ENCODE results near the gene SLC9B2.

The SLC9B2 gene, protein sequence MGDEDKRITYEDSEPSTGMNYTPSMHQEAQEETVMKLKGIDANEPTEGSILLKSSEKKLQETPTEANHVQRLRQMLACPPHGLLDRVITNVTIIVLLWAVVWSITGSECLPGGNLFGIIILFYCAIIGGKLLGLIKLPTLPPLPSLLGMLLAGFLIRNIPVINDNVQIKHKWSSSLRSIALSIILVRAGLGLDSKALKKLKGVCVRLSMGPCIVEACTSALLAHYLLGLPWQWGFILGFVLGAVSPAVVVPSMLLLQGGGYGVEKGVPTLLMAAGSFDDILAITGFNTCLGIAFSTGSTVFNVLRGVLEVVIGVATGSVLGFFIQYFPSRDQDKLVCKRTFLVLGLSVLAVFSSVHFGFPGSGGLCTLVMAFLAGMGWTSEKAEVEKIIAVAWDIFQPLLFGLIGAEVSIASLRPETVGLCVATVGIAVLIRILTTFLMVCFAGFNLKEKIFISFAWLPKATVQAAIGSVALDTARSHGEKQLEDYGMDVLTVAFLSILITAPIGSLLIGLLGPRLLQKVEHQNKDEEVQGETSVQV

DNA sequence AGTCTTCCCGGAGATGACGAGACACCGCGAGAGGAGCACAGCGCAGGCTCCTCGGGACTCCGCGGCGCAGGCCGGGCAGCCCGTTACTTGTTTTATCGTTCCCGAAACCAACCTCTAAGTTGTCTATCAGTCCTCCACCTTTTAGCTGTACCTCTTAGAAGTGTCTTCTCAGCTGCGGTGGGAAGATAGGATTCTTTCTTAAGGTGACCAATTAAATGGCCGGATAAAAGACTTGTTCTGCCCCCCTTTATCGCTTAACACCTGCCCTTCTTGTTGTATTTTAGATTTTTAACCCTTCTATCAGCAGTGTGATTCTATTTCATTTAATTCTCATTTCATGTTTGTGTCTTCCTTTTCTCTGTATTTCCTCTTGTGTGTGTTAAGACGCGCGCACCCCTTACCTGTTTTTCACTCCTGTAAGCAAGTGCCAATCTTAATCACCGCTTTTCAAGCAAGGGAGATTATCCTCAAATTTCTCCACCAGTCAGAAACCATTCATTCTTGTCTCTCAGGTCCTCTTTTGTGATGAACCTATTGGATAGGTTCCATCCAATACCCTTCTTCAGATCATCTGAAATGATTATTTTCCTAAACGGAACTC, at the start of gene SLC9B2:
SLC9B2 (minus strand) TSS at position 15 of the 601 bp plus-strand sequence. CDS start 9,211 bp downstream, outside the sequence.
- DNase-seq (ENCODE audit: low read depth in 2 of 2) = peak in 1 of 2 donors; percentile 21

DNA sequence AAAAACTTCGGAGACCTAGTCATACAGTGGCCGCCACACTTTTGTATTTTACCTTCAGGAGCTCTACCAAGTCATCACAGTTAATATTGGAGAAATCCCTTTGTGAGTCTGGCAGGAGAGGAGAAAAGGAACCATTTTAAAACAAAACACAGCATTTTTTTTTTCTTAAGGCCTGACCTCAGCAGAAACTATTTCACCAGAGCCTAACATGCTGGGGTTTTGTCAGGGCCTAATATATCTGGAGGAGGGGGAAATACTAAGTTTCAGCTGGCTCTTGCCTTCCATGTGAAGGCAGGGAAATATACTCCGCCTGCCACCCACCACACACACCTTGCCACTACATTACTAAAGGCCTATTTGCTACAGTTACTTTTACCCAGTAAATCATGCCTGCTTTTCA, 49.6 kb upstream of the SLC9B2 start:
- DNase-seq (ENCODE audit: low read depth in 2 of 2) = no peak

DNA sequence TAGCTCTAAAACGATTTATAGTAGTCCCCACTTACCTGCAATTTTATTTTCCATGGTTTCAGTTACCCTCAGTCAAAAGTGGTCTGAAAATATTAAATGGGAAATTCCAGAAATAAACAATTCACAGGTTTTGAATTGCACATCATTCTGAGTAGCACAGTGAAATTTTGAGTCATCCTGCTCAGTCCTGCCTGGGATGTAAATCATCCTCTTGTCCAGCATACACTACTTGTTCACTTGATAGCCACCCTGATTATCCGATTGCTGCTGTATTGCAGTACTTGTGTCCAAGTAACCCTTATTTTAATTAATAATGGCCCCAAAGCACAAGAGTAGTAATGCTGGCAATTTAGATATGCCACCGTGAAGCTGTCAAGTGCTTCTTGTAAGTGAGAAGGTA, 46.6 kb upstream of the SLC9B2 start:
- no peak for DNase-seq (ENCODE audit: low read depth in 2 of 2)

DNA sequence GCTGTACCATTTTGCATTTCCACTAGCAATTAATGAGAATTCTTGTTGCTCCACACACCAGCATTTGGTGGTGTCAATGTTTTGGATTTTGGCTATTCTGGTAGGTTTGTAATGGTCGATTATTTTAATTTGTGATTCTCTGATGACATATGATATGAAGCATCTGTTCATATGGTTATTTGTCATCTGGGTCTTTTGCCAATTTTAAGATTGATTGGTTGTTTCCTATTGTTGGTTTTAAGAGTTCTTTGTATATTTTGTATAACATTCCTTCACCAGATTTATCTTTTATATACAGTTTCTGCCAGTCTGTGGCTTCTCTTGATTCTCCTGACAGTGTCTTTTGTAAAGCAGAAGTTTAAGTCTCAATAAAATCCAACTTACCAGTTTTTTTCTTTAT, 41.6 kb upstream of the SLC9B2 start:
- no peak for DNase-seq (ENCODE audit: low read depth in 2 of 2)

DNA sequence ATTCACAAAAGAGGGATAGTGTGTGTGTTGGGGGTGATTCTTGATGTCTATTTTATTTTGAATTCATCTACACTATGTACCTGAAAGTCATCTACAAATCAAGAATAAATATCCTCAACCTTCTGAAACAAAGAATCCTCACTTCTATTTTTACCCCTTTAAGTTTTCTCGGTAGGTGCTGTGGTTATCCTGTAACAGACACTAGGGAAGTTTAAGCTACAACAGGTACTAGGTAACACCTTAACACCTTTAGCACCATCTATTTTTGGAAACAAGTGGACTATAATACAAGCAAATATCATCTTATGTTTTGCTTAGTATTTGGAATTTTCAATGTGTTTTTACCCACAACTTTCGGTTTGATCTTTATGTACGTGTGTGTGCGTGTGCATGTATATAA, 35.0 kb upstream of the SLC9B2 start:
- DNase-seq (ENCODE audit: low read depth in 2 of 2) = no peak

DNA sequence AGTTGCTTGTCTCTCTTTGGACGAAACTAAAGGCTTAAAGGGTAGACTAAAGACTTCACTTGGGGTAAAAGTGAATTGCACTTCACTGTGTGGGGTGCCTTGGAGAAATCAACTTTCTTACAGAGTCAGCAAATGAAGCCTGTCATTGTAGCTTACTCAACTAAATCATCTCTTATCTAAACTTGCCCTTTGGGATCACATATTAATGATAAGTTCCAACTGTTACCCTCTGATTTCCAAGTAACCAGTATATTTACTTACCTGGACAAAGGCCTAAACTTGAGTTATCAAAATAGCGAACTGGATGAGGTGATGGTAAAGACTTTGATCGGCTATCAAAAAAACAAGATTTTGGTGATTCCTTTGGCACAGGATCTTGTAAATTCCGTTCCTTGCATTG, 32.0 kb upstream of the SLC9B2 start:
- DNase-seq (ENCODE audit: low read depth in 2 of 2) = no peak

DNA sequence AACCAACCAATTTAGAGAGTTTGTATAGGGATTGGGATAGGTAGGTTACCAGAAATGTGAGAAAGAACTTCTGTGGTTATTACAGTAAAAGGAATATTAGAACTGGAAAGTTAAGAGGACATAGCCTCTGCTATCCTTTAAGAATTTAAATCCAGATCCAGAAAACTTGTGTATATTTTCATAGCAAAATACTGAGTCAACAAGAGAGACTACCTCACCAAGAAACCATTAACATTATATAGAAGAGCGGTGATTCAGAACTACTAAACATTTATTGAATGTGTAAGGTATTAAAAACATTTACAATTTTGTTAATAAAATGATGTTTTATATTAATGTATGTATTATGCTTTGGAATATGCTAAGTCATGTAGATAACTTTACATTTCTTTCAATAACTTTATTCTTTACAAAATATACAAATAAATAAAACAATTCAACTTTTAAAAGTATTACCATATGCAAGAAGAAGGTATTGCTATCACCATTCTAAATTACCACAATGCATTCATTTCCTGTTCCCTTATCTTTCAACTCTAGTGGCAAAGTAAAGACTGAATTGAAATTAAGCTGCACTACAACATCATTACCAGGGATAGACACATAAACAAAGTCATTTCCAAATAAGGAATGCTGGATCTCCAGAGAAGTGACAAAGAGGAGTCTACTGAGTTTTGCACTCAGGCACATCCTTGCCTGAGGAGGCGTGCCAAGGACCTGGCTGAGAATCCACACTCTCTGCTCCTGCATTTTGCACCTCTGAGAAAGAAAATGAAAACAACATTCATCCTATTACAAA, 29.2 kb upstream of the SLC9B2 start:
- DNase-seq (ENCODE audit: low read depth in 2 of 2) = no peak

DNA sequence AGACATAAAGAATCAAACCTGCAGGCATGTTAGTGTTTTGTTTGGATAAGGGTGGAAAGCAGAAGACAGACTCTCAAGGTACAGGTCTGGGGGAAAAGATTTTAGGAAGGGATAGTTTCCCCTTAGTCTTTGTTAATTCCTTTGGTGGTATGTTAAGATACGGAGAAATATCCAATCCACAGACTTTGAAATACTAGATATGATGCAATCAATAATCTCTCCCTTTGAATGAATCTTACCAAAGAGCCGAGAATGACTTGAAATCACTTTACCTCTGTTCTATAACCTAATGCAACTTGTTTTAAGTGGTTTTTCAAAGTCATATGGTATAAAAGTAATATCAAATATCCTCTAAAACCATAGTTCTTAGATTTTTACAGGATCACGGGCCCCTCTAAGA, 28.3 kb upstream of the SLC9B2 start:
- DNase-seq (ENCODE audit: low read depth in 2 of 2) = no peak

DNA sequence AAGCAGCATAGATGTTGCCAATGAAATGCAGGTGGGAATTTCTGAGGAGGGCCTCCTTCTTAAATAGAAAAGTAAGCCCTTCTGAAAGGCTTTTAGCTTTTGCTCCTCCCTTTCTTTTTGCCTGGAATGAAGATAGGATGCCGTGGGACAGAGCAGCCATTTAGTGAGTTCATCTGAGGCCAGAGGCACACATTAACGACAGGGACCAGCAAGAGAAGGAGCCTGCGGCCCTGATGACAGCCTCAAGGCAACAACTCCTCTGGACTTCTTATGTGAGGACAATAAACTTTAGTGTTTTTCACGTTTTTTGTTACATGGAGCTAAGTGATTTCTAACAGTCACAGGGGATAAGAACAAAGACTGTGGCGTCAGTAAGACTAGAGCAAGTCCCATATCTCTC, 24.1 kb upstream of the SLC9B2 start:
- DNase-seq (ENCODE audit: low read depth in 2 of 2) = no peak

DNA sequence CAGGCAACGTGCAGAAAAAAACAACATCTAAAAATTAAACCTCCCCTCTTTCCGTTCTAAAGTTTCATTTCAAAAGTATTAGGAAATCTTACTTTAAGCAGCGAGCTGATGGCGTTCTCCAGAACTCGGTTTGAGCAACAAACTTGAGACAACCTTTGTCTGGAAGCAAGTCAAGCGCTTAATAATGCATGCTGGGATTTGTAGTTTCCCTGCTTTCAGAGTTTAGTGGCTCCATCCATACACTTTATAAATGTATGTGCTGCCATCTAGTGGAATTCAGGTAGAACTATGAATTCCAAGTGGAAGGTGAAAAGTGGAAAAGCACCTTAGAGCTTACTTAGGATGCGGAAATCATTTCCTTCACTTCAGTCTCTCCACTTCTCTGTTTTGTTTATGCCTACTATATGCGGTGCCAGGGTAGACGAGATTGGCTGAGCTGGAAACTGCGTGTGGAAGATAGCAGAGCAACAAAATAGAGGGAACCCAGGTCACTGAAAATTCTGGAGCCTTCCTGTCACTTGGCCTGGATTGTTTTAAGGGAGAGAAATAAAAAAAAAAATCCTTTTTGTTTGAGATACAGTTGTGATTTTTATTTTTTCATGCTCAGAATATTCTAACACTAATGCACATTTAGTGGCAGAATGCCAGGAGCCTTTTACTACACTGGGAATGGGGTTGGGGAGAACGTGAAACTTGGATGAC, 23.3 kb upstream of the SLC9B2 start, which contains the start of gene BDH2:
BDH2 (minus strand) TSS at position 144 of the 702 bp plus-strand sequence. CDS start 3,580 bp downstream, outside the sequence.
- peak in 1 of 2 donors; percentile 12 for DNase-seq (ENCODE audit: low read depth in 2 of 2)

DNA sequence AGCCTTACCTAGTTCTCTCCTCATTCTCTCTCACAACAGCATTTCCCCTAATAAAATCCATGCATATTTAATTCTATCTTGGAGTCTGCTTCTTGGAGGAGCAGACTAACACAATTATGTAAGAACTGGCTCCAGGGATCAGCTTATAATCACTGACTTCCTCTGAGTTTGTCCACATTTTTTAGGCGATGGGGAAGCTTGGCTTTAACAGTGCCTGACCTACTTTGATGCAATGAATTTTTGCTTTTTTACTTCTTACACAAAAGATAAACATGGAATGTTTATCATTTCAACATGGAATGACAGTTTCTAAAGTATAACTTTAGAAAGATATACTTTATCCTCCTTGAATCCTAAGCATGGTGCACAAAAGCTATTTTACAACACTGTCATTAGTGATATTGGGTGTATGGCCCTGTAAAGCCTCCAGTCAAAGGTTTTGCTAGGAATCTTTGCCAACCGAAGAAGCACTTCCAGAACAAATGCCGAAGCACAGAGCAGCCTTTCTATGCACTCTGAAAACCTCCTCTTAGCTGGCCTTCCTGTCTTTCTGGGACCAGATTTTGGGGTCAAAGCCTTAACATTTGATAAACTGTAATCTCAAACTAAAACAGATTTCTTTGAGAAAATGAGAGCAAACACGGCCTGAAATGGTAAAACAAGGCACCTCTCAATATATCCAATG, 22.3 kb upstream of the SLC9B2 start:
- DNase-seq (ENCODE audit: low read depth in 2 of 2) = no peak

DNA sequence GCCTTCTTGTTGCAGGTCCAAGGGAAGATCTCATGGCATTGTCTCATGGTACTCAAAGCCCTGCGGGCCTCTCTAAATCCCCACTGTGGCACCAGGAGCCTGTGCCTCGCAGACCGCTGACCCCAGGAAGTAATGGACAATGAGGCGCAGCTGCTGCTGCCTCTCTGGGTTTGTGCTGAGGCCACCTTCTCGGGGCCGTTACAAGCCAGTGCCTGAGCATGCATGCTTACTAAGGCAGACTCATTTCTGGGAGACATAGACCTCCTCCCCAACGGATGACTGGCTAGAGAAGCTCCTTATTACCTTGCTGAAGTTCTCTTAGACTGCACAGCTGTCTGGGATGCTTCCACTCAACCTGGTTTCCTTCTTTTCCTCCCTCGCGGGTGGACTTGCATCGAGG, 21.8 kb upstream of the SLC9B2 start:
- no peak for DNase-seq (ENCODE audit: low read depth in 2 of 2)

DNA sequence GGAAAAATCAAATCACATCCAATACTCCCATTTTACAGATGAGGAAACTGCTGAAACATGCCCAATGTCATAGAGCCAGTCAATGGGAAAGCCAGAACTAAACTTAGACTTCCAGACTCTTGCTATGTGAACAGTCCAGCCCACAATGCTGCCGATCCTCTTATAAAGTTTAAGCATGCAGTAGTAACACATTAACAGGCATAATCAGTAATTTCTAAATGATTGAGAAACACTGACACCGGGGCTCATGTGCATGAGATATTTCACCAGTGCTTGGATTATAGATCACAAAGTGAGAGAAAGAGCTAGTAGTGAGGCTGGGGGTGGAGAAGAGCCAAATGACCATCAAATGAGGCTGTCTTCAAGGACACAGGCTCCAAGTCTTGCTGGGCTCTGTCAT, 20.6 kb upstream of the SLC9B2 start:
- DNase-seq (ENCODE audit: low read depth in 2 of 2) = no peak

DNA sequence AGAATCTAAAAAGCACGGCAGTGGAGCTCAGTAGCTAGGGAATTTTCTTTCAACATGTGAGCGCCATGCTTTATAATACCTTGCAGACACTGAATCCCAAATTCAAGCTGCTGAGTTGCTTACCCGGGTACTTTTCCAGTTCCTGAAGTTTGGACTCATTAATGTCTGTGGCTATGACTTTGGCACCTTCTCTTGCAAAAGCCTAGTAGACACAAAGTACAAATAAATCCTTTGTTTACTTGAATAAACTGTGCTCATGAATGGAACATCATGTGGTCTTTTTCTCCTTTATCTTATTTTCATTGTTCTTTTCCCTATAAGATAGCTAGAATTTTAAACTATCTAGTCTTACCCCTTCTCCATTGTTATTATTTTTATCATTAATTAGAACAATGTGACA, 18.5 kb upstream of the SLC9B2 start:
- DNase-seq (ENCODE audit: low read depth in 2 of 2) = no peak

DNA sequence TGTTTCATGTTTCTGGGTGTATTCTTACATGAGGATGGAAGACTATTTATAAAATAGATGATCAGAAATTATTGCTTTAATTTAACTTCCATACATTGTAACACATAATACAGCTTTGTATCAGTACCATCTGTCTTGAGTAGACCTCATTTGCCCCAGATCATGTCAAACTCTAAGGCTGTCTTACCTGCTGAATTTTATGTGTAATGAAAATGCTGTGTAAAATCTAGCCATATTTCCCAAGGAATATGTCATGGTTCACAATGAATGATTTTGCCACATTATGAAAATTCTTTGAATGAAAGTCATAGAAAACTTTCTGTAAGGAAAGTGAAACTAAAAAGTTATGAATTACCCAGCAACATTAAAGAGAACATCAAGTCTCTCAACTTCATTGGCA, 15.7 kb upstream of the SLC9B2 start:
- no peak for DNase-seq (ENCODE audit: low read depth in 2 of 2)

DNA sequence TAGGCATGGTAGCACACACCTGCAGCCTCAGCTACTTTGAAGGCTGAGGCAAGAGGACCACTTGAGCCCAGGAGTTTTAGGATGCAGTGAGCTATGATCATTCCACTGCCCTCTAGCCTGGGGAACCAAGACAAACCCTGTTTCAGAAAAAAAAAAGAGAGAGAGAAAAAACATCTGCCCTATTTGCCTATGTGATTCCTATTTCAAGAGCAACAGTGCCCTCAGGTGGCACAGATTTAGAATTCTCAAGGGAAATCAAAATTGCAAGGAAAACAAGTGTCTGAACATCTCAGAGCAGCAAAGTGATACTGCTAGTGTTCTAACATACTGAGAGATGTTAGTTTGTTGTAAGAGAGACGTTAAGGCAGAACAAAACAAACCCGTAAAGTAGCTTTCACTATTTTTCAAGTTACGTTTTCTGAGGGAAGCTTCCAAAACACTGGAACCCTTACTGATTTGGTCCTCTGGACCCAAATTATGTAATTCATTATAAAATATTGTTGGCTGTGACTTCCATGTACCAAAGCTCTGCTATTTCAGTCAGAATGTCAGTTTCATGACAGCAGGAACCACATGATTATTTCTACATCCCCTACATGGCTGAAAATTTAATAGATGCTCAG, 15.2 kb upstream of the SLC9B2 start:
- DNase-seq (ENCODE audit: low read depth in 2 of 2) = no peak

DNA sequence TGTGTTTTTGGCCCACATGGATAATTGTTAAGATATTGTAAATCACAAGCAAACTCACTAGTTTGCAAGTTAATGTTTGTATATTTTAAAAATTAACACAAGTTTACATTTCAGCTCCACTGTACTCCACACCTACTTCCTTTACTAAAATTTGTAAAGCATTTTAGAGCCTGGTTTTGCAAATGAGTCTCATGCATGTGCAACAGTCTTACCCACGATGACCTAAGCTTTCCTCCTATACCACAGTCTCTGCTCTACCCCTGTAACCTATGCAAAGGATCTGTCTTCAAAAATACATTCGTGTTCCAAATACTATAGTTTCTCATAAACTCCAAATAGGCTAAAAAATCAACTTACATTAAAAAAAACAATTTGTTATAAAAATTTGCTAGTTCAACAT, 12.9 kb upstream of the SLC9B2 start:
- DNase-seq (ENCODE audit: low read depth in 2 of 2) = no peak

DNA sequence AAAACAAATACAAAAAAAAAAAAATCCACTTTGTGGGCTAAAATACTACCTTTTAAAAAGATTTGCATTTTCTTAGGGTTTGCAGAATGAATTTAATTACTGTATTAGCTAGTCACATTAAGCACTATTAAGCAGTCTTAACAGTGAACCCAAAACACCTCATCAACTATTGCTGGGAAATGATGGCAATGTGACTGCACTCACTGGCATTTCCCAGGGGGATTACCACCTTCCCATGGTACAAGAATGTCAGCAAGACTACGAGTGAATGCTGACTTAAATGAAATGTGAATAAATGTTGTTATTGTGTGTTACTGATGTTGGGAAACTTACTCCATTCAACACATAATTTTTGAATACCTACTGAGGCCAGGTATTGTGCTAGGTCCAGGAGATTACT, 10.0 kb upstream of the SLC9B2 start:
- DNase-seq (ENCODE audit: low read depth in 2 of 2) = no peak

DNA sequence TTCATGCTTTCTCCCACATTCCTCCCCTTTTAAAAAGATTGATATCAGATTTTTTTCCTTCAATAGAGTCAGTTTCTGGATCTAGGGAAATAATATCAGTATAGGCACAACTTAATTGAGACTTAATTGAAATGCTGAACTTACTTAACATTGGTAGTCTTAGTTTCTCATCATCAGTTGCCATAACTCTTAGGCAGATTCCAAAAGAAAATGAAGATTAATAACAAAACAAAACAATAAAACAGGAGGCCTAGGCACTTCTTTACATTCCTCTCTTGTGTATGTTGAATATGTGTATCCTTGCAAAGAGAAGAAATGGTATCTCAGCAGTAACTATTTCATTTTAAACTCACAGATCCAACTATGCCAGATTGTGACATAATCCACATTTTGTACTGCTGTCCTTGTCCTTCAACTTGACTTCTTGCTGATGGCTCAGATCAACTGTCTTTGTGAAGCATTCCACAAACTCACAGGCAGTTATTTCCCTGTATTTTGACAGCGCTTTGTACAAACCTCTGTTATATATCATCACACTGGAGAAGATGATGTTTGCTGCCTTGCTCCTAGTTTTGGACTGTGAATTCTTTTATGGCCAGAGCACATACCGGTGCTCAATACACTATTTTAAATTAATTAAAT, 9.1 kb upstream of the SLC9B2 start:
- DNase-seq (ENCODE audit: low read depth in 2 of 2) = no peak

DNA sequence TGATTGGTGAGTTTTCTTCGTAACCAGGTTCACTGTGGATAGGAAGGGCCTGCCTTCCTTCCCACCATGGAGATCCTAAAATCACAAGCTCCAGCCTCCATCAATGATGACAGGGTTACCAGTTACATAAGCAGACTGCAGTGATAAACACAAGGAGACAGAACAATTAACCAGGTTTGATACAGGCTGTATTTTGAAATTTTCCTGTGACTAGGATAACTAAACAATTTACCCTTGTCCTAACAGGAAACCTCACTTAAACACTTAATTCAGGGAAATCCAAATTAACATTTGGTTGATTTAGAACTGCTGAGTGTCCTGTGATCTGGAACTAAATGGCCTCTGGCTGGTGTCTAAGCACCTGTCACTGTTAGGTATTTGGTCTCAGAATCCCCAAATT, 3.1 kb upstream of the SLC9B2 start:
- DNase-seq (ENCODE audit: low read depth in 2 of 2) = no peak

Data from stimulated activated CD8-positive, alpha-beta memory T cell treated with anti-CD3 and anti-CD28 coated beads, Interleukin-7, amount 100 ng/mL, for 4 hours (primary cell).